ENCODE measurements around the gene OXSR1. TPM values are rescaled to one million over a fixed set of nuclear protein-coding genes. Genes with fewer than 3 reads are reported as not detected.

OXSR1 gene
- total and polyA plus RNA-seq, 9 donors: 12.4 to 41.1 (median 28.4) TPM

- H3K9me3 ChIP-seq: no peaks in the 10 kb centered on the region
- H3K27me3 ChIP-seq: no peaks in the 10 kb centered on the region
- DNase-seq: no peak
- no peak for TF ChIP-seq POLR2A (IDR thresholded peaks at IDR 0.05)
- TF ChIP-seq EP300 (IDR thresholded peaks at IDR 0.05): no peak
- TF ChIP-seq CTCF (IDR thresholded peaks at IDR 0.05): no peak
- H3K27ac ChIP-seq: no peak overlapping the region
- H3K36me3 ChIP-seq: no peaks in the 10 kb centered on the region
- intact Hi-C loops (cut with DNase I): no loop called here
- H3K4me3 ChIP-seq: no peak overlapping the region
- H3K4me1 ChIP-seq (ENCODE audit: insufficient read depth): no peaks in the 10 kb centered on the region
- 97 to 98% (median 97%) methylated on average over 1 of the region's 1 CpG for WGBS, 3 donors
These were observed 55.7 kb downstream of the OXSR1 start for GRCh38 chr3:38221005-38221404.

- no peaks in the 10 kb centered on the region for H3K36me3 ChIP-seq
These were observed 56.8 kb downstream of the OXSR1 start for GRCh38 chr3:38222032-38222634.

GRCh38 chr3:38224357-38224756, 59.0 kb downstream of the OXSR1 start:
- H3K4me3 ChIP-seq: no peak overlapping the region
- 79 to 90% (median 86%) methylated on average over 4 of the region's 4 CpGs for WGBS, 3 donors
- TF ChIP-seq CTCF (IDR thresholded peaks at IDR 0.05) (no peak), POLR2A (IDR thresholded peaks at IDR 0.05) (no peak), EP300 (IDR thresholded peaks at IDR 0.05) (no peak)
- H3K27ac ChIP-seq: no peak overlapping the region
- no peaks in the 10 kb centered on the region for H3K4me1 ChIP-seq (ENCODE audit: insufficient read depth)
- no peaks in the 10 kb centered on the region for H3K27me3 ChIP-seq
- no peaks in the 10 kb centered on the region for H3K36me3 ChIP-seq
- H3K9me3 ChIP-seq: no peaks in the 10 kb centered on the region
- intact Hi-C loops (cut with DNase I): no loop called here
- no peak for DNase-seq

More at GRCh38 chr3:38222032-38222634, 56.8 kb downstream of the OXSR1 start:
- no peak overlapping the region for H3K4me3 ChIP-seq
- no peaks in the 10 kb centered on the region for H3K27me3 ChIP-seq
- H3K9me3 ChIP-seq: no peaks in the 10 kb centered on the region
- no peak for TF ChIP-seq POLR2A (IDR thresholded peaks at IDR 0.05)
- TF ChIP-seq EP300 (IDR thresholded peaks at IDR 0.05): no peak
- no peak for TF ChIP-seq CTCF (IDR thresholded peaks at IDR 0.05)
- no peaks in the 10 kb centered on the region for H3K4me1 ChIP-seq (ENCODE audit: insufficient read depth)
- 79 to 88% (median 86%) methylated on average over 7 of the region's 7 CpGs for WGBS, 3 donors
- intact Hi-C loops (cut with DNase I): loop anchor here in 1 of 4 donors (2.0 kb wide), 1 partner anchor 15 kb away; no protein-coding TSS in a partner anchor
- DNase-seq: no peak
- H3K27ac ChIP-seq: no peak overlapping the region

GRCh38 chr3:38226273-38226672, 60.9 kb downstream of the OXSR1 start:
- no peak for DNase-seq
- Histone ChIP-seq H3K9me3 (no peaks in the 10 kb centered on the region), H3K4me3 (no peak overlapping the region), H3K27ac (no peak overlapping the region), H3K27me3 (no peaks in the 10 kb centered on the region), H3K4me1 (ENCODE audit: insufficient read depth) (no peaks in the 10 kb centered on the region), H3K36me3 (no peaks in the 10 kb centered on the region)
- WGBS, 3 donors: 93 to 98% (median 95%) methylated on average over 2 of the region's 2 CpGs
- no peak for TF ChIP-seq EP300 (IDR thresholded peaks at IDR 0.05)
- TF ChIP-seq CTCF (IDR thresholded peaks at IDR 0.05): no peak
- no peak for TF ChIP-seq POLR2A (IDR thresholded peaks at IDR 0.05)
- intact Hi-C loops (cut with DNase I): no loop called here

Measured in ovary (tissue), 9 donors.